Chondrocyte (in vitro differentiated cells): Measurements from ENCODE around the gene GALC. TPM values are rescaled to one million over a fixed set of nuclear protein-coding genes. Genes with fewer than 3 reads are reported as not detected.
A peak's percentile ranks its signal among the peaks of the same experiment; 100 is the strongest.

Experiments used
- DNase-seq: peaks from one replicate; pipeline ENCODE4 v3.0.0; 2021; ENCODE audit warnings: mixed read lengths, low spot score
- H3K27ac Mint-ChIP-seq: one replicate; pipeline ENCODE4 v1.8.0; 2021; ENCODE audit warnings: mild to moderate bottlenecking, moderate library complexity, mixed read lengths; ENCODE audit not compliant: unreplicated experiment
- H3K27me3 Mint-ChIP-seq: 2 replicates; pipeline ENCODE4 v1.8.0; 2021; ENCODE audit warnings: low read depth, mixed read lengths
- H3K36me3 Mint-ChIP-seq: 2 replicates; pipeline ENCODE4 v1.8.0; 2021; ENCODE audit warnings: low read depth, mixed read lengths
- H3K4me1 Mint-ChIP-seq: 2 replicates; pipeline ENCODE4 v1.8.0; 2021; ENCODE audit warnings: low read depth, mild to moderate bottlenecking, mixed read lengths
- H3K4me3 Mint-ChIP-seq: one replicate; pipeline ENCODE4 v1.8.0; 2021; ENCODE audit warnings: mild to moderate bottlenecking, moderate library complexity, mixed read lengths; ENCODE audit not compliant: unreplicated experiment
- H3K9me3 Mint-ChIP-seq: 2 replicates; pipeline ENCODE4 v1.8.0; 2021; ENCODE audit warnings: low read depth, mixed read lengths
- long read RNA-seq: library from polyadenylated mRNA; stranded (forward); transcript quantifications from one replicate; pipeline ENCODE4 v2.0.0, GENCODE V29; 2021
- total RNA-seq: library from RNA; stranded (reverse); gene quantifications from 3 replicates; pipeline ENCODE4 v1.2.1, GENCODE V29; 2021
- TF ChIP-seq, protein P1 (sequence below): fragments of 200-600 bp; sonication (generic); IDR thresholded peaks from 2 replicates; pipeline ENCODE4 v1.5.0; 2021; ENCODE audit warnings: antibody characterized with exemption, mild to moderate bottlenecking, moderate library complexity

GALC gene
- 11.1 to 18.0 TPM (median 12.3 TPM) in 3 replicates for total RNA-seq
- long read RNA-seq, transcript GALC-201 (17 exons, 3,883 nt), result major isoform, 22 of 24 reads
- long read RNA-seq, partial matches to known transcripts, result 2 of 24 reads
- long read RNA-seq, other reads (novel, unspliced or antisense), result 0 of 24 reads

- Mint-ChIP-seq H3K27ac (peak within 1 kb of the TSS; percentile 93), H3K27me3 (no peaks in the 10 kb centered on the region), H3K9me3 (no peaks in the 10 kb centered on the region), H3K4me3 (peak within 1 kb of the TSS; percentile 88), H3K4me1 (peaks cover 35% of the 10 kb centered on the region), H3K36me3 (no peaks in the 10 kb centered on the region)
- peak; percentile 96 for DNase-seq
- TF ChIP-seq, protein P1, sequence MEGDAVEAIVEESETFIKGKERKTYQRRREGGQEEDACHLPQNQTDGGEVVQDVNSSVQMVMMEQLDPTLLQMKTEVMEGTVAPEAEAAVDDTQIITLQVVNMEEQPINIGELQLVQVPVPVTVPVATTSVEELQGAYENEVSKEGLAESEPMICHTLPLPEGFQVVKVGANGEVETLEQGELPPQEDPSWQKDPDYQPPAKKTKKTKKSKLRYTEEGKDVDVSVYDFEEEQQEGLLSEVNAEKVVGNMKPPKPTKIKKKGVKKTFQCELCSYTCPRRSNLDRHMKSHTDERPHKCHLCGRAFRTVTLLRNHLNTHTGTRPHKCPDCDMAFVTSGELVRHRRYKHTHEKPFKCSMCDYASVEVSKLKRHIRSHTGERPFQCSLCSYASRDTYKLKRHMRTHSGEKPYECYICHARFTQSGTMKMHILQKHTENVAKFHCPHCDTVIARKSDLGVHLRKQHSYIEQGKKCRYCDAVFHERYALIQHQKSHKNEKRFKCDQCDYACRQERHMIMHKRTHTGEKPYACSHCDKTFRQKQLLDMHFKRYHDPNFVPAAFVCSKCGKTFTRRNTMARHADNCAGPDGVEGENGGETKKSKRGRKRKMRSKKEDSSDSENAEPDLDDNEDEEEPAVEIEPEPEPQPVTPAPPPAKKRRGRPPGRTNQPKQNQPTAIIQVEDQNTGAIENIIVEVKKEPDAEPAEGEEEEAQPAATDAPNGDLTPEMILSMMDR, result no peak
Measured at GRCh38 chr14:87992718-87993628, at the start of gene GALC. Gene GALC, minus strand, starts transcription at chr14:87993182. Its CDS starts 18 bp downstream, at chr14:87993164.

GRCh38 chr14:88040146-88040545 is 47.2 kb upstream of the GALC start:
- Mint-ChIP-seq H3K27ac (no peak overlapping the region), H3K4me3 (no peak overlapping the region), H3K4me1 (no peaks in the 10 kb centered on the region), H3K27me3 (peaks cover 9% of the 10 kb centered on the region), H3K36me3 (no peaks in the 10 kb centered on the region), H3K9me3 (no peaks in the 10 kb centered on the region)
- DNase-seq, result no peak
- TF ChIP-seq, protein P1, result no peak

DNA sequence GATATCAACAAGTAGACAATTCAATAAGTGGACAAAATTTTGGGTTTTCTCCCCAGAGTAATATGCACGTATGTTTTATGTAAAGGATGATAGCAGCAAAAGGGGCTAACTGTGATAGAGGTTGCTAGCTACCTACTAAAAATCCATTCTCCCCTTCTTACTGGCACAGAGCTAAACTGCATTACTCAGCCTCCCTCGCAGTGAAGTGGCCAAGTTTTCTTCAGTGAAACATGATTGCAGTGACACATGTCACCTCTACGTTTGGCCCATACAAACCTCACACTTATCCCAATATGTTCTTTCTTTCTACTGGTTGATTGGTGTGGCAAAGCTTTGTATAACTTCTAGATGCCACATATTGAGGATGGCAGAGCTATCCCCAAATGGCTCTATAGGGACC is 46.2 kb upstream of the GALC start:
- no peak overlapping the region for H3K4me3 Mint-ChIP-seq
- H3K9me3 Mint-ChIP-seq, result no peaks in the 10 kb centered on the region
- peaks cover 8% of the 10 kb centered on the region for H3K27me3 Mint-ChIP-seq
- H3K4me1 Mint-ChIP-seq, result no peaks in the 10 kb centered on the region
- no peaks in the 10 kb centered on the region for H3K36me3 Mint-ChIP-seq
- H3K27ac Mint-ChIP-seq, result no peak overlapping the region
- DNase-seq, result no peak
- TF ChIP-seq, protein P1, result no peak

DNA sequence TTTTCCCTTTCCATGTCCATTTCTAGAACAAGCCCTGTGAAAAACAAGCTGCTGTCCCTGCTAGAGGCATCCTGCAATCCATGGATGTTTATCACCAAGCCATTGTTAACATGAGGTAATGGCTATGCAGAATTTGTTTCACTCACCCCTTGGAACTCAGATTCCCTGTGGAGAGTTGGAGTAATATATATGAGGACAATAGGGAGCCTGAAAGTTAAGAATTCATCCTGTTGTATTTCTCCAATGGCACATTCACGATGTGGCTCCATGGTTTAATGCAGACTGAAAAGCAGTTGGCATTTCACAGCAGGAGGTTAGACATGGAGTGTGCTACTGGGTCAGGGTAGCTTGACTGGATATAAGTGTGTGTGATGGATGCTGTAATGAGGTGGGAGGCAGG is 44.3 kb upstream of the GALC start:
- Mint-ChIP-seq H3K9me3 (no peaks in the 10 kb centered on the region), H3K4me3 (no peak overlapping the region), H3K27ac (no peak overlapping the region), H3K4me1 (no peaks in the 10 kb centered on the region), H3K27me3 (peaks cover 7% of the 10 kb centered on the region), H3K36me3 (no peaks in the 10 kb centered on the region)
- TF ChIP-seq, protein P1, result no peak
- DNase-seq, result no peak

DNA sequence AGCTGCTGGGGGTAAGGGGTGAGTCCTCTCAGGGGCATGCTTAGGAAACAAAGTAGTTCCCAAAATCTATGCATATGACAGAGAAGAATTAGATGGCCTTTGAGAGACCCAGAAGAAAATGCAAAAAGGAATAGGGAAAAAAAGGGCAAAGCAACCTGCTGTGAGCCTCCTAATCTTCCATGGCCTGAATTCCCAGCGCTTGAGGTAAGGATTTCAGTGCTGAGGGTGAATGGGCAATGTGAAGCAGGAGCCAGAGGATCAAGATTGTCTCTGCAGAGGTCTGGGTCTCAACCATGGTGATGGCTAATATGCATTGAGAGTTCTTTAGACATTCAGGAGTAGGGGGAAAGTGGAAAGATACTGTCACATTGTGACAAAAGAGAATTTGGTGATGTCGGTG is 43.4 kb upstream of the GALC start:
- no peaks in the 10 kb centered on the region for H3K4me1 Mint-ChIP-seq
- no peaks in the 10 kb centered on the region for H3K9me3 Mint-ChIP-seq
- H3K4me3 Mint-ChIP-seq, result no peak overlapping the region
- TF ChIP-seq, protein P1, result no peak
- H3K27ac Mint-ChIP-seq, result no peak overlapping the region
- H3K36me3 Mint-ChIP-seq, result no peaks in the 10 kb centered on the region
- peaks cover 7% of the 10 kb centered on the region for H3K27me3 Mint-ChIP-seq
- no peak for DNase-seq
